Measurements from ENCODE around the gene OTOA. TPM values are rescaled to one million over a fixed set of nuclear protein-coding genes. Genes with fewer than 3 reads are reported as not detected.
"Not testable (repeated sequence)": the region's sequence is repeated elsewhere in the genome, so short reads cannot be mapped to it uniquely, and the experiment has no call there.

OTOA gene
- total RNA-seq, 1 experiment from 2014 or later = 0.11 TPM

- H2AFZ ChIP-seq (ENCODE audit: low read length); DNase-seq; H2BK15ac ChIP-seq (ENCODE audit: low read depth, low read length); H2BK12ac ChIP-seq (ENCODE audit: insufficient read length, low read depth, low read length); H3K9me3 ChIP-seq (ENCODE audit: control insufficient read depth, low read depth, low read length); H3K4me3 Mint-ChIP-seq; H4K5ac ChIP-seq (ENCODE audit: insufficient read length, low read depth, low read length); H3K4ac ChIP-seq (ENCODE audit: low read depth, low read length); H3K27me3 ChIP-seq (ENCODE audit: insufficient read depth, low read length); H4K8ac ChIP-seq (replicated peaks; ENCODE audit: insufficient read length, low read depth, low read length); H3K18ac ChIP-seq (ENCODE audit: insufficient read length, low read depth, low read length); H3K9me3 Mint-ChIP-seq; H3K9ac ChIP-seq (ENCODE audit: extremely low read depth, insufficient read length, low read length); H4K91ac ChIP-seq (ENCODE audit: insufficient read length, low read depth, low read length); H3K23ac ChIP-seq (ENCODE audit: insufficient read length, low read depth, low read length); H3K36me3 Mint-ChIP-seq (ENCODE audit: insufficient read depth in 1 of 3, low read depth in 3 of 3); H3K4me1 ChIP-seq (ENCODE audit: insufficient read depth, low read length); H3K4me2 ChIP-seq (ENCODE audit: insufficient read depth, insufficient read length, low read length); H3K27ac Mint-ChIP-seq; H3K4me1 Mint-ChIP-seq; H3K79me1 ChIP-seq (ENCODE audit: insufficient read depth, low read depth, low read length, poor library complexity, severe bottlenecking); H4K20me1 ChIP-seq (ENCODE audit: control insufficient read depth, insufficient read depth, insufficient read length); H3K23me2 ChIP-seq (ENCODE audit: insufficient read length, low read depth, low read length, poor library complexity, severe bottlenecking); H2BK20ac ChIP-seq (ENCODE audit: low read depth, low read length, poor library complexity, severe bottlenecking); H2BK120ac ChIP-seq (ENCODE audit: low read depth, low read length, poor library complexity, severe bottlenecking); H3K56ac ChIP-seq (ENCODE audit: insufficient read length, low read depth, low read length); H3K27ac ChIP-seq (ENCODE audit: insufficient read length, low read depth, low read length); H3K79me2 ChIP-seq (ENCODE audit: insufficient read depth, low read length); H2AK5ac ChIP-seq (ENCODE audit: insufficient read length, low read length); H2BK5ac ChIP-seq (ENCODE audit: insufficient read length, low read length); H3T11ph ChIP-seq (ENCODE audit: low read length); H3K27me3 Mint-ChIP-seq (ENCODE audit: low read depth); H3K14ac ChIP-seq (ENCODE audit: insufficient read depth, low read length): not testable (repeated sequence)
- WGBS (ENCODE audit: extremely low coverage, insufficient read length, low lambda C conversion rate) = no CpG with 5 or more reads among the region's 3 CpGs
Observed at GRCh38 chr16:21793310-21793709, 129.5 kb downstream of the OTOA start.

GRCh38 chr16:21798601-21799000 lies 134.8 kb downstream of the OTOA start:
- not testable (repeated sequence) for H3K27ac Mint-ChIP-seq, H3K9me3 Mint-ChIP-seq

More at GRCh38 chr16:21798601-21799000, 134.8 kb downstream of the OTOA start:
- not testable (repeated sequence) for H3K27me3 Mint-ChIP-seq (ENCODE audit: low read depth); H4K20me1 ChIP-seq (ENCODE audit: control insufficient read depth, insufficient read depth, insufficient read length); H4K91ac ChIP-seq (ENCODE audit: insufficient read length, low read depth, low read length); H3K4me2 ChIP-seq (ENCODE audit: insufficient read depth, insufficient read length, low read length); H2BK5ac ChIP-seq (ENCODE audit: insufficient read length, low read length); H3K4me1 Mint-ChIP-seq; H3K9ac ChIP-seq (ENCODE audit: extremely low read depth, insufficient read length, low read length); H3K23ac ChIP-seq (ENCODE audit: insufficient read length, low read depth, low read length); H3K27me3 ChIP-seq (ENCODE audit: insufficient read depth, low read length); H3K9me3 ChIP-seq (ENCODE audit: control insufficient read depth, low read depth, low read length); H3K4me1 ChIP-seq (ENCODE audit: insufficient read depth, low read length); H3K4ac ChIP-seq (ENCODE audit: low read depth, low read length); H2BK12ac ChIP-seq (ENCODE audit: insufficient read length, low read depth, low read length); H3K79me2 ChIP-seq (ENCODE audit: insufficient read depth, low read length); DNase-seq; H2AFZ ChIP-seq (ENCODE audit: low read length); H3K18ac ChIP-seq (ENCODE audit: insufficient read length, low read depth, low read length); H2BK15ac ChIP-seq (ENCODE audit: low read depth, low read length); H2BK20ac ChIP-seq (ENCODE audit: low read depth, low read length, poor library complexity, severe bottlenecking); H3K4me3 Mint-ChIP-seq; H3K23me2 ChIP-seq (ENCODE audit: insufficient read length, low read depth, low read length, poor library complexity, severe bottlenecking); H3K56ac ChIP-seq (ENCODE audit: insufficient read length, low read depth, low read length); H3K79me1 ChIP-seq (ENCODE audit: insufficient read depth, low read depth, low read length, poor library complexity, severe bottlenecking); H3K27ac ChIP-seq (ENCODE audit: insufficient read length, low read depth, low read length); H2BK120ac ChIP-seq (ENCODE audit: low read depth, low read length, poor library complexity, severe bottlenecking); H2AK5ac ChIP-seq (ENCODE audit: insufficient read length, low read length); H3K14ac ChIP-seq (ENCODE audit: insufficient read depth, low read length); H4K8ac ChIP-seq (replicated peaks; ENCODE audit: insufficient read length, low read depth, low read length); H4K5ac ChIP-seq (ENCODE audit: insufficient read length, low read depth, low read length); H3T11ph ChIP-seq (ENCODE audit: low read length); H3K36me3 Mint-ChIP-seq (ENCODE audit: insufficient read depth in 1 of 3, low read depth in 3 of 3)
- no CpG with 5 or more reads among the region's 3 CpGs for WGBS (ENCODE audit: extremely low coverage, insufficient read length, low lambda C conversion rate)

Measured in H9 (cell line).